ENCODE results near the gene KRTAP5-3.
"Not testable (repeated sequence)": the region's sequence is repeated elsewhere in the genome, so short reads cannot be mapped to it uniquely, and the experiment has no call there.

GRCh38 chr11:1575756-1576155 lies 32.5 kb downstream of the KRTAP5-3 start:
- TF ChIP-seq POLR2A, CTCF (IDR thresholded peaks at IDR 0.05): not testable (repeated sequence)
